Activated CD8-positive, alpha-beta memory T cell treated with anti-CD3 and anti-CD28 coated beads, Interleukin-2, amount 10 ng/mL, durations not matched to agents 7 days and 5 days (primary cell): ENCODE results near the gene TTN. TPM values are rescaled to one million over a fixed set of nuclear protein-coding genes. Genes with fewer than 3 reads are reported as not detected.

Source experiments
- ATAC-seq: fragments of 150-1000 bp; cut with Tn5 transposase; one replicate; pipeline ENCODE4 v1.10.0; 2021; ENCODE audit warnings: moderate library complexity
- CTCF ChIA-PET: fragments of 350-600 bp; sonication (Branson Sonifier 250); formaldehyde crosslinking; loops from one replicate; lab custom pipeline; 2021; ENCODE audit warnings: antibody characterized with exemption; lab: Charles Lee
- DNase-seq: peaks from one replicate; pipeline ENCODE4 v3.0.0-alpha.2; 2020
- H3K27ac Mint-ChIP-seq: one replicate; pipeline ENCODE4 v1.8.0; 2021; ENCODE audit warnings: mild to moderate bottlenecking, mixed read lengths
- H3K27me3 Mint-ChIP-seq: one replicate; pipeline ENCODE4 v1.8.0; 2021; ENCODE audit warnings: mixed read lengths
- H3K36me3 Mint-ChIP-seq: one replicate; pipeline ENCODE4 v1.8.0; 2021; ENCODE audit warnings: mild to moderate bottlenecking, mixed read lengths
- H3K4me1 Mint-ChIP-seq: one replicate; pipeline ENCODE4 v1.8.0; 2021; ENCODE audit warnings: mixed read lengths
- H3K4me3 Mint-ChIP-seq: one replicate; pipeline ENCODE4 v1.8.0; 2021; ENCODE audit warnings: mild to moderate bottlenecking, moderate library complexity, mixed read lengths
- H3K9me3 Mint-ChIP-seq: one replicate; pipeline ENCODE4 v1.8.0; 2022; ENCODE audit warnings: low read depth, mixed read lengths
- total RNA-seq, 2 experiments: library from RNA; stranded (reverse); gene quantifications; one replicate each; pipeline ENCODE4 v1.2.3, GENCODE V29; 2021

The TTN gene
- total RNA-seq, 2 experiments from 2014 or later = 7.0 to 11.5 TPM

DNA sequence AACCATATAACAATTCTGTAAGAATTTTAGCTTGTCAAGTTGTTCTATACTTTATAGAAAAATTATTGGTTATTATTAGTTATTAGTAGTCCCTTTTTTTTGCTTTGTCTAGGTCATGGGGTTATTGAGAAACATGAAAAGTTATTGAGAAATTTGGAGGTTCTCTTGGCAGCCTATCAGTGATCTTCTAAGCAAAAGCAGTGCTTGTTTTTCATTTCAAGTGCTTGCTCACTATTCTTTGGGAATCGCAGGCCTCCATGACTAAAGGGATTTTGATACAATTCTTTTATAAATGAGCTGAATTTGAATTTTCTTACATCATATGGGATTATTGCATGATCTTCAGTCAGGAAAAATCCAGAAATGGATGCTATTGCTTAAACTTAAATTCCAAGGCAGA is 301.1 kb downstream of the TTN start:
- CTCF ChIA-PET = interaction anchor here (1.5 kb wide), 1 partner anchor 17 kb away, joined by 5 read pairs; no protein-coding TSS in a partner anchor
- no peak for ATAC-seq
- no peaks in the 10 kb centered on the region for H3K27me3 Mint-ChIP-seq
- H3K4me3 Mint-ChIP-seq = no peak overlapping the region
- DNase-seq = no peak
- H3K9me3 Mint-ChIP-seq = no peaks in the 10 kb centered on the region
- no peak overlapping the region for H3K27ac Mint-ChIP-seq
- H3K4me1 Mint-ChIP-seq = peaks cover 20% of the 10 kb centered on the region
- peaks cover 45% of the 10 kb centered on the region for H3K36me3 Mint-ChIP-seq

DNA sequence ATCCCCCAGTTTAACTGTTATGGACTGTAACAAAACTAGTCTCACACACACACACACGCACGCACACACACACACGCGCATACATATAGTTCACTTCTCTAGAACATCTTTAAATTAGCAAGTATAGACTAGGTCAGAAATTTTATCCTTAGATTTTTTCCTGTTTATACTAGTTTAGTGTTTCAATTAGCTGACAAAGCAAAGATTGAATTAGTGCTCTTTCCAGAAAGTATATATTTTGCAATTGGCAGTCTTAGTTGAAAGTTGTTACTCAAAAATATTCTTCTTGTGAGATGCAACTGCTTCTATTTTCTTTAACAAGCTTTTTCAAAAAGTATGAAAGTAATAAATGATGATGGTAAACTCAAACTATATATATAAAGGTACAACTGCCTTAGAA is 304.5 kb downstream of the TTN start:
- ATAC-seq (no peak), DNase-seq (no peak)
- no peaks in the 10 kb centered on the region for H3K9me3 Mint-ChIP-seq
- no peaks in the 10 kb centered on the region for H3K27me3 Mint-ChIP-seq
- H3K4me1 Mint-ChIP-seq = peaks cover 9% of the 10 kb centered on the region
- no peak overlapping the region for H3K27ac Mint-ChIP-seq
- H3K36me3 Mint-ChIP-seq = peaks cover 57% of the 10 kb centered on the region
- no peak overlapping the region for H3K4me3 Mint-ChIP-seq
- CTCF ChIA-PET = no interaction called here

DNA sequence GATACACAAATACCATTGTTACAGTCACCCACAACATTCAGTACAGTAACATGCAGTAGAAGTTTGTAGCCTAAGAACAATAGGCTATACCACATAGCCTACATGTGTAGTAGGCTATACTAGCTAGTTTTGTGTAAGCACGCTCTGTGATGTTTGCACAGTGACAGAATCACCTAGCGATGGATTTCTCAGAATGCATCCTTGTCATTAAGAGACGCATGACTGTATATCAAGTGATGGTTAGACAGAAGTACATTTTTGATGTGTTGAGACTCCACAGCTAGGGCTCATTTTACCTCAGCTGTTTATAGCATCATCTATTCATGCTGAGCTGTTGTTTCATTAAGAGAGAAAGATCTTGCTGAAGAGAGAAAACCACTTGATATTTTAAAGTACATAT is 307.6 kb downstream of the TTN start:
- H3K9me3 Mint-ChIP-seq = no peaks in the 10 kb centered on the region
- CTCF ChIA-PET = interaction anchor here (1.4 kb wide), 1 partner anchor 23 kb away, joined by 3 read pairs; no protein-coding TSS in a partner anchor
- H3K27ac Mint-ChIP-seq = no peak overlapping the region
- DNase-seq (no peak), ATAC-seq (no peak)
- H3K4me1 Mint-ChIP-seq = peaks cover 4% of the 10 kb centered on the region
- no peak overlapping the region for H3K4me3 Mint-ChIP-seq
- H3K27me3 Mint-ChIP-seq = no peaks in the 10 kb centered on the region
- peaks cover 60% of the 10 kb centered on the region for H3K36me3 Mint-ChIP-seq

DNA sequence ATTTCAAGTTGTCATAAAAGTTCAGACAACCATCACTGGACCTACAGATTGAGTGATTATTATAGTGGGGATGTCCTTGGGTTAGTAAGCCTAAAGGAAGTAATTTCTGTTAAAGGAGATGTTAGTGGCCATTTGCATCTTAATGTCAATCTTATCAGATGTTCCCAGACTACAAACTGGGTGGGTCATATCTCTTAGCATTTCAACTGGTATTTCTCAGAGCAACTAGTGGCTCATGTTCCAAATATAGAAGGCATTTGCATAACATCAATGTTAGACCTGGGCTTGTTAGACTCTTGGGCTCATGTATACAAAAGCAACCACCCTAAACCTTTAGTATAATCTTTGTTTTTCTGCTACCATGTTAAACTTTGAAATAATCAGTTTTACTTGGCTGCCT is 309.1 kb downstream of the TTN start:
- Mint-ChIP-seq H3K4me1 (peaks cover 4% of the 10 kb centered on the region), H3K9me3 (no peaks in the 10 kb centered on the region), H3K27ac (no peak overlapping the region), H3K36me3 (peaks cover 62% of the 10 kb centered on the region), H3K4me3 (no peak overlapping the region), H3K27me3 (no peaks in the 10 kb centered on the region)
- no peak for DNase-seq
- no peak for ATAC-seq
- CTCF ChIA-PET = interaction anchor here (0.7 kb wide), 1 partner anchor 111 kb away, joined by 3 read pairs; no protein-coding TSS in a partner anchor

GRCh38 chr2:178496049-178496448 is 311.2 kb downstream of the TTN start:
- H3K4me3 Mint-ChIP-seq = no peak overlapping the region
- H3K4me1 Mint-ChIP-seq = peaks cover 4% of the 10 kb centered on the region
- CTCF ChIA-PET = no interaction called here
- no peak for DNase-seq
- H3K9me3 Mint-ChIP-seq = no peaks in the 10 kb centered on the region
- no peak for ATAC-seq
- no peaks in the 10 kb centered on the region for H3K27me3 Mint-ChIP-seq
- peaks cover 55% of the 10 kb centered on the region for H3K36me3 Mint-ChIP-seq
- no peak overlapping the region for H3K27ac Mint-ChIP-seq

DNA sequence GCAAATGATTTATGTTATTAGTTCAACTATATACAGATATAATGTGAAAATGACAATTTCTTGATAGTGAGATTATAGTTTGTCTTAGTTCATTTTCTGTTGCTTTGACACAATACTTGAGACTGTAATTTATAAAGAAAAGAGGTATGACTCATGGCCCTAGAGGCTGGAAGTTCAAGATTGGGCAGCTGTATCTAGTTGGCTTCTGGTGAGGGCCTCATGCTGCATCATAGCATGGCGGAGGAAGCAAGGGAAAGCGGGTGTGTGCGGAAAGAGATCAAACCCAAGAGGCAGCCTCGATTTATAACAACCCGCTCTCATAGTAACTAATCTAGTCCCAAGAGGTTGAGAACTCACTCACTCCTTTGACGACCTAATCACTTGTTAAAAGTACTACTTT is 315.6 kb downstream of the TTN start:
- Mint-ChIP-seq H3K9me3 (no peaks in the 10 kb centered on the region), H3K4me3 (no peak overlapping the region), H3K27ac (no peak overlapping the region), H3K27me3 (no peaks in the 10 kb centered on the region), H3K4me1 (peaks cover 10% of the 10 kb centered on the region), H3K36me3 (peaks cover 54% of the 10 kb centered on the region)
- ATAC-seq (no peak), DNase-seq (no peak)
- CTCF ChIA-PET = interaction anchor here (0.6 to 1.1 kb wide), 2 partner anchors 31 to 77 kb away, joined by 3 read pairs; no protein-coding TSS in a partner anchor

- H3K9me3 Mint-ChIP-seq = no peaks in the 10 kb centered on the region
- peaks cover 27% of the 10 kb centered on the region for H3K4me1 Mint-ChIP-seq
- no peak overlapping the region for H3K4me3 Mint-ChIP-seq
- ATAC-seq (no peak), DNase-seq (no peak)
- H3K27ac Mint-ChIP-seq = no peak overlapping the region
- no peaks in the 10 kb centered on the region for H3K27me3 Mint-ChIP-seq
- CTCF ChIA-PET = no interaction called here
- H3K36me3 Mint-ChIP-seq = peaks cover 30% of the 10 kb centered on the region
Observed at GRCh38 chr2:178485356-178485755, 321.9 kb downstream of the TTN start.

DNA sequence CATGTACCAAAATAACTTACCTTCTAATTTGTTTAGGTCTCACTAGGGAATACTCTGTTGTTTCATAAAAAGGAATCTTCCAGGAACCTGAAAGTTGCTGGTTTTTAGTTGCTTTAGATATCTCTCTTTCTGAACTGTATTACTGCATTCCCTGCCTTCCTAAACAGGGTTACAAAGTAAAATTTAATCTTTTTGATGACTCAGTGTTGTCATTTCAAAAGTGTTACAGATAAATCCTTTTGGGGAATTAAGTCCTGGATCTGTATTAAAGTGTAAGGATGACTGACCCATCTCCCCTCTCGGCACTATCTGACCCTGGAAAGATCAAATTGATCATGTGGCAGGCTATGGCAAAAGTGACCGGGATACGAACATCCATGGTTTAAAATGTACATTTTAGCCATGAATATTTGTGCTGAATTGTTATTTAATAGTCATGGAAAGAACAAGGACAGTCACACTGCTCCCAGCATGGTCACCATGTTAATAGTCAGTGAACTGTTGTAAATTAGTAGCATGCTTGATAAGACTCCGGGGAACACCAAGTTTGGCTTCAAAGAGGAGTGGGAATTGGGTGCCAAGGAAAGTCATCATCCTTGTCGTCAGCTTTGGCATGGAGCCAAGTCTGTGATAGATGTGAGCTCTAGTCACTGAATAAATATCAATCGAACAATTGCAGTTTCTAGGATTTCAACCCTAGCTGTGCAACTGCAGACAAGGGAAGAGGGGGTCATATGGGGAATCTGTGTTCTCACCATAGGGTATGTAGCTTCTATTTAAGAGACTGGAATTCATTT is 322.8 kb downstream of the TTN start:
- CTCF ChIA-PET = no interaction called here
- no peak overlapping the region for H3K27ac Mint-ChIP-seq
- H3K9me3 Mint-ChIP-seq = no peaks in the 10 kb centered on the region
- H3K4me3 Mint-ChIP-seq = no peak overlapping the region
- DNase-seq (no peak), ATAC-seq (no peak)
- H3K36me3 Mint-ChIP-seq = peaks cover 25% of the 10 kb centered on the region
- no peaks in the 10 kb centered on the region for H3K27me3 Mint-ChIP-seq
- peaks cover 30% of the 10 kb centered on the region for H3K4me1 Mint-ChIP-seq

DNA sequence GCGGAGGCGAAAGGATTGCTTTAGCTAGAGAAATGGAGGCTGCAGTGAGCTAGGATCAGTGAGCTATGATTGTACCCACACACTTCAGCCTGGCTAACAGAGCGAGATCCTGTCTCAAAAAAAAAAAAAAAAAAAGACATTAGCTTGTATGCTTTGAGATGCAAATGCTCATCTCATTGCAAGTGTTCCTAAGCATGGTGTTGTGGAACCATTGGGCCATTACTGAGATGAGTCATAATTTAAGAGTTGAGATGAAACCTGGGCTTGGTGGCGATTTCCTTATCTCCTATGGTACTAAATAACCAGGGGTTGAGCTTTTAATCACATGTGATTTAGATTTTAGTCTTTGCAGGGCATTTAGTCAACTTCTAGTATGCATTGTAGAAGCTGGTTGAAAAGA is 324.8 kb downstream of the TTN start:
- no peak for ATAC-seq
- CTCF ChIA-PET = interaction anchor here (0.7 to 4.5 kb wide), 5 partner anchors 31 to 68 kb away, joined by 3 to 29 read pairs (median 4); partner anchors contain the start of genes PJVK and PRKRA
- Mint-ChIP-seq H3K9me3 (no peaks in the 10 kb centered on the region), H3K27ac (no peak overlapping the region), H3K4me1 (peaks cover 38% of the 10 kb centered on the region), H3K36me3 (peaks cover 13% of the 10 kb centered on the region), H3K4me3 (peak overlapping the region; percentile 98), H3K27me3 (no peaks in the 10 kb centered on the region)
- no peak for DNase-seq

GRCh38 chr2:178480227-178481181 is 326.7 kb downstream of the TTN start, which contains the start of gene PLEKHA3:
PLEKHA3 (plus strand) TSS chr2:178480457; CDS start chr2:178480870, 413 bp downstream.
- Mint-ChIP-seq H3K27me3 (no peaks in the 10 kb centered on the region), H3K4me1 (peaks cover 50% of the 10 kb centered on the region), H3K4me3 (peak within 1 kb of the TSS; percentile 98), H3K9me3 (no peaks in the 10 kb centered on the region), H3K36me3 (peaks cover 5% of the 10 kb centered on the region), H3K27ac (peak within 1 kb of the TSS; percentile 100)
- ATAC-seq (peak; percentile 75), DNase-seq (peak; percentile 85)
- CTCF ChIA-PET = interaction anchor here (1.0 to 4.5 kb wide), 5 partner anchors 13 to 366 kb away, joined by 3 to 29 read pairs (median 3); partner anchors contain the start of genes PJVK and PRKRA

GRCh38 chr2:178479758-178480226 is 327.4 kb downstream of the TTN start:
- DNase-seq (no peak), ATAC-seq (no peak)
- H3K36me3 Mint-ChIP-seq = peaks cover 4% of the 10 kb centered on the region
- no peaks in the 10 kb centered on the region for H3K27me3 Mint-ChIP-seq
- H3K9me3 Mint-ChIP-seq = no peaks in the 10 kb centered on the region
- peaks cover 50% of the 10 kb centered on the region for H3K4me1 Mint-ChIP-seq
- CTCF ChIA-PET = interaction anchor here (0.8 to 4.5 kb wide), 6 partner anchors 14 to 365 kb away, joined by 3 to 29 read pairs (median 3); partner anchors contain the start of genes PJVK and PRKRA
- H3K27ac Mint-ChIP-seq = peak overlapping the region; percentile 100
- peak overlapping the region; percentile 98 for H3K4me3 Mint-ChIP-seq

- H3K27me3 Mint-ChIP-seq = no peaks in the 10 kb centered on the region
- H3K9me3 Mint-ChIP-seq = no peaks in the 10 kb centered on the region
- H3K4me3 Mint-ChIP-seq = peak overlapping the region; percentile 98
- H3K36me3 Mint-ChIP-seq = peaks cover 4% of the 10 kb centered on the region
- H3K4me1 Mint-ChIP-seq = peaks cover 46% of the 10 kb centered on the region
- peak overlapping the region; percentile 100 for H3K27ac Mint-ChIP-seq
- no peak for ATAC-seq
- CTCF ChIA-PET = interaction anchor here (0.8 to 4.5 kb wide), 4 partner anchors 29 to 85 kb away, joined by 3 to 29 read pairs (median 5); partner anchors contain the start of genes PJVK and PRKRA
- DNase-seq = no peak
Observed at GRCh38 chr2:178479275-178479616, 328.0 kb downstream of the TTN start.
